Measurements from ENCODE around the gene PAOX. TPM values are rescaled to one million over a fixed set of nuclear protein-coding genes. Genes with fewer than 3 reads are reported as not detected.

PAOX gene
- total RNA-seq, 2 donors from 2014 or later: 2.4 to 3.5 TPM

DNA sequence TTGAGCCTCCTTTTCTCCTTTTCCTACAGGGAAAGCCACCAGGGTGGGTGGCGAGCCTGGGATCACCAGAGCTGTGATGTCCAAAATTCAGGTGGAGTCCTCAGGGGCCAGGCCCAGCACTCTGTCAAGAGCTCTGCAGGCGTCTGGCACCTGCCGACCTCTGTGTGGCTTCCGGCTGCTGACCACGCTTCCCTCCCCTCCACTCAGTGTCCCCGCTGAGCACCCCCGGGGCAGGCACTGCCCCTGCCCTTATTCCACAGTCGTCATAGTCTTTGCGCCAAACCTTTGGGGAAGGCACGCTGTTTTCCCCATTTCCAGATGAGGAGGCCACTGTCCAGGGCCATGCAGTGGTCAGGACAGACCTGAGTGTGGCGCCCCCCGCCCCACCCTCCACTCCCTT is 22.4 kb downstream of the PAOX start:
- Histone ChIP-seq H3K9me3 (no peaks in the 10 kb centered on the region), H3K36me3 (peaks cover 67% of the 10 kb centered on the region), H3K4me1 (no peaks in the 10 kb centered on the region), H3K27me3 (no peaks in the 10 kb centered on the region), H3K27ac (no peak overlapping the region), H3K4me3 (no peak overlapping the region)
- TF ChIP-seq, protein P1, sequence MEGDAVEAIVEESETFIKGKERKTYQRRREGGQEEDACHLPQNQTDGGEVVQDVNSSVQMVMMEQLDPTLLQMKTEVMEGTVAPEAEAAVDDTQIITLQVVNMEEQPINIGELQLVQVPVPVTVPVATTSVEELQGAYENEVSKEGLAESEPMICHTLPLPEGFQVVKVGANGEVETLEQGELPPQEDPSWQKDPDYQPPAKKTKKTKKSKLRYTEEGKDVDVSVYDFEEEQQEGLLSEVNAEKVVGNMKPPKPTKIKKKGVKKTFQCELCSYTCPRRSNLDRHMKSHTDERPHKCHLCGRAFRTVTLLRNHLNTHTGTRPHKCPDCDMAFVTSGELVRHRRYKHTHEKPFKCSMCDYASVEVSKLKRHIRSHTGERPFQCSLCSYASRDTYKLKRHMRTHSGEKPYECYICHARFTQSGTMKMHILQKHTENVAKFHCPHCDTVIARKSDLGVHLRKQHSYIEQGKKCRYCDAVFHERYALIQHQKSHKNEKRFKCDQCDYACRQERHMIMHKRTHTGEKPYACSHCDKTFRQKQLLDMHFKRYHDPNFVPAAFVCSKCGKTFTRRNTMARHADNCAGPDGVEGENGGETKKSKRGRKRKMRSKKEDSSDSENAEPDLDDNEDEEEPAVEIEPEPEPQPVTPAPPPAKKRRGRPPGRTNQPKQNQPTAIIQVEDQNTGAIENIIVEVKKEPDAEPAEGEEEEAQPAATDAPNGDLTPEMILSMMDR (IDR thresholded peaks at IDR 0.05): no peak
- DNase-seq (ENCODE audit: low spot score): no peak

DNA sequence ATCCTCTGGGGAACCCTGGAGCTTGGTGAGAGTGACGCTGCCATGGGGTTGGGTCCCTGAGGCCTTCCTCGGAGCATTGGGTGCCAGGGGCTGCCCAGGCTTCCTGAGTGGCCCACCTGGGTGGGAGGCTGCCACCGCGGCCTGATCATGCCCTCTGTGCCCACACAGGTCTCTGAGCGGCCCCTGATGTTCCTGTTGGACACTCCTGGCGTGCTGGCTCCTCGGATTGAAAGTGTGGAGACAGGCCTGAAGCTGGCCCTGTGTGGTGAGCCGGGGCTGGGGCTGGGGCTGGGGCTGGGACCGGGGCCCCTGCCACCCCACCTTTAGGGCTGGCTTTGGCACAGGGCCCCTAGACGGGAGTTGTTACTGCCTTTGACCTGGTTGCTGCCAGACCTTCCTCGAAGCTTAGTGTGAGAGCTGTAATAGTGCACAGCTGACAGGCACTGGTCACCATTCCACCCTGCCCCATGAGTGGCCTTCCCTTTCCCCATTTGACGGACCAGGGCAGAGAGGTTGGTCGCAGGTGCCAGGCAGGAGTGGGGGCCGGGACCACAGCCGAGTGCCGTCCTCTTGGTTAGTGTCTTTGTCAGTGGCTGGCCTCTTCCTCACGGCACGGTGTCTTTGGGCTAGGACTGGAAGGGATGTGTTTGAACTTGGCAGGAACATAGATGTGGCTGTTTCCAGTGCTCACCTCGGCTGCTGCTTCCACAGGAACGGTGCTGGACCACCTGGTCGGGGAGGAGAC is 23.1 kb downstream of the PAOX start:
- no peaks in the 10 kb centered on the region for H3K27me3 ChIP-seq
- peaks cover 67% of the 10 kb centered on the region for H3K36me3 ChIP-seq
- no peak for DNase-seq (ENCODE audit: low spot score)

DNA sequence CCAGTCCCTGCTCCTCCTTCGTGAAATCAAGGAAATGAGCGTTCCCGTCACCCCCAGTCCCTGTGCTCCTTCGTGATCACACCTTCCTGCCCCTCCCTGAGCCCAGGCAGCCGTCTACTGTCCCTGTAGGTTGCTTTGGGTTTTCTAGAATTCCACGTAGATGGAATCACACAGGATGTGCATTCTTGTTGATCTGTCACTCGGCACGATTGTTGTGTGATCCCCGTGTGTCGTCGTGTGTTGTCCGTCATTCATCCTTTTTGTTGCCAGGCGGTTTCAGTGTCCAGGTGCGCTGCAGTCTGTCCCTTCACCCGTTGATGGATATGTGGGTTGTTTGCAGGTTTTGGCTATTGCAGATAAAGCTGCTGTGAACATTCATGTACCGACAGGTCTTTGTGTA is 24.3 kb downstream of the PAOX start:
- H3K27me3 ChIP-seq: no peaks in the 10 kb centered on the region
- no peaks in the 10 kb centered on the region for H3K4me1 ChIP-seq
- no peak overlapping the region for H3K27ac ChIP-seq
- no peaks in the 10 kb centered on the region for H3K9me3 ChIP-seq
- TF ChIP-seq, protein P1 (IDR thresholded peaks at IDR 0.05): no peak
- no peak overlapping the region for H3K4me3 ChIP-seq
- peaks cover 68% of the 10 kb centered on the region for H3K36me3 ChIP-seq
- no peak for DNase-seq (ENCODE audit: low spot score)

More for the DNA sequence above, 23.1 kb downstream of the PAOX start:
- Histone ChIP-seq H3K9me3 (no peaks in the 10 kb centered on the region), H3K4me3 (no peak overlapping the region), H3K4me1 (no peaks in the 10 kb centered on the region), H3K27ac (no peak overlapping the region)
- TF ChIP-seq, protein P1 (IDR thresholded peaks at IDR 0.05): no peak

DNA sequence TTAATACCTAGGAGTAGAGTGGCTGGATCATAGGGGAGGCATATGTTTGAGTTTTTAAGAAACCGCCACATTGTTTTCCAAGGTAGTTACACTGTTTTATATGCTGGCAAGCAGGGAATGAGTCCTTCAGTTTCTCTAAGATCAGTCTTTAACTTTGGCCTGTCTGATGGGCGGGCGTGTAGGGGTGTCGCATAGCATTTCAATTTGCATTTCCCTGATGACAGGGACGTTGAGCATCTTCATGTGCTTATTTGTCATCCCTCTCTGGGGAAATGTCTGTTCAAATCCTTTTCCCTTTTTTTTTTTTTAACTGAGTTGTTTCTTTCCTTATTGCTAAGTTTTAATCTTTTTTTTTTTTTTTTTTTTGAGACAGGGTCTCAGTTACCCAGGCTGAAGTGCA is 24.7 kb downstream of the PAOX start:
- Histone ChIP-seq H3K4me3 (no peak overlapping the region), H3K9me3 (no peaks in the 10 kb centered on the region), H3K4me1 (no peaks in the 10 kb centered on the region), H3K27me3 (no peaks in the 10 kb centered on the region), H3K36me3 (peaks cover 68% of the 10 kb centered on the region), H3K27ac (no peak overlapping the region)
- TF ChIP-seq, protein P1 (IDR thresholded peaks at IDR 0.05): no peak
- no peak for DNase-seq (ENCODE audit: low spot score)

DNA sequence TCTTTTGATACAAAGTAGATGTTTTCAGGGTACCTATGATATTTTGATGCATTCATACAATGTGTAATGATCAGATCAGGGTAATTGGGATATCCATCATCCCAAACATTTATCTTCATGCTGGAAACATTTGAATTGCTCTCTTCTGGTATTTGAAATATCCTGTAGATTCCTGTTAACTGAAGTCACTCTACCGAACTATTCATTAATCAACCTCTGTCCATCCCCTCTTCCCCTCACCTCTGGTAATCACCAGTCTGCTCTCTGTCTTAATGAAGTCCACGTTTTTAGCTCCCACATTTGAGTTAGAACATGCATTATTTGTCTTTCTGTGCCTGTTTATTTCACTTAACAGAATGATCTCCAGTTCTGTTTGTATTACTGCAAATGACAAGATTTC is 26.2 kb downstream of the PAOX start:
- no peaks in the 10 kb centered on the region for H3K4me1 ChIP-seq
- no peak for DNase-seq (ENCODE audit: low spot score)
- no peak overlapping the region for H3K27ac ChIP-seq
- H3K36me3 ChIP-seq: peaks cover 68% of the 10 kb centered on the region
- H3K9me3 ChIP-seq: no peaks in the 10 kb centered on the region
- H3K27me3 ChIP-seq: no peaks in the 10 kb centered on the region
- H3K4me3 ChIP-seq: no peak overlapping the region
- TF ChIP-seq, protein P1 (IDR thresholded peaks at IDR 0.05): no peak

Data from right atrium auricular region (tissue), 2 donors.